Cortex of kidney (tissue), 1 donor: ENCODE measurements around the gene MEIKIN.
A peak's percentile ranks its signal among the peaks of the same experiment; 100 is the strongest.
"Not testable (repeated sequence)": the region's sequence is repeated elsewhere in the genome, so short reads cannot be mapped to it uniquely, and the experiment has no call there.

ENCODE experiments used
- DNase-seq: peaks from one replicate; lab custom pipeline; 2025; lab: John Stamatoyannopoulos, UW

The MEIKIN gene

DNA sequence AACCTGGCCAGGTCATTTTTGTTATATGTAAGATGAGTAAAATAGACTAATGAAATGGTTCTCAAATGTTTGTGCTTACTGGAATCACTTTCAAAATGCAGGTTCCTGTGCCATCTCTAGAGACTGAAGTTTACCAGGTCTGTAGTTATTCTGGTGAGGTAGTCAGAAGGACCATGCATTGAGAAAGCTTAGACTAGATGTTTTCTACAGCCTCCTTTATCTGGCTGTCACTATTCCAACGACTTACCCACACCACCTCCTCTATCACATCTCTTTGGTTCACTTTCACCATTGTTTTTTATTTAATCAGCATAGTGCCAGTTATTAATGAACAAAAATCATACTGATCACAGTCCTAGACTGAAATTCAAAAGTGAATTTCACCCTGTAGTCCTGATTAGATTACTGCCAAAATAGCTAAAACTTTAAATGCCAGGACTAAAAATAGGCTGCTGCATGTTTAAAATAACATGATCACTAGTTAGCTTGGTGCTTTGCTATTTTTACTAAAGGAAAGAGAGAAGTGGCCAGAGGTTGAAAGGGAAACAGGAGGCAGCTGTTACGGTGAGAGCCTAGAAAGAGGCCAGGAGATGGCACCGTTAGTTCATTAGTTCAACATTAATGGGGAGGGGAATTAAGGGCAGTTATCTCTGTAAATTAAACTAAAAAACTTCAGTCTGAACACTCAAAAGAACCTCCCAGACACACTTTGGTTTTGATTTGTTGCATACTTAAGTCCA, 134.8 kb downstream of the MEIKIN start:
- no peak for DNase-seq

DNA sequence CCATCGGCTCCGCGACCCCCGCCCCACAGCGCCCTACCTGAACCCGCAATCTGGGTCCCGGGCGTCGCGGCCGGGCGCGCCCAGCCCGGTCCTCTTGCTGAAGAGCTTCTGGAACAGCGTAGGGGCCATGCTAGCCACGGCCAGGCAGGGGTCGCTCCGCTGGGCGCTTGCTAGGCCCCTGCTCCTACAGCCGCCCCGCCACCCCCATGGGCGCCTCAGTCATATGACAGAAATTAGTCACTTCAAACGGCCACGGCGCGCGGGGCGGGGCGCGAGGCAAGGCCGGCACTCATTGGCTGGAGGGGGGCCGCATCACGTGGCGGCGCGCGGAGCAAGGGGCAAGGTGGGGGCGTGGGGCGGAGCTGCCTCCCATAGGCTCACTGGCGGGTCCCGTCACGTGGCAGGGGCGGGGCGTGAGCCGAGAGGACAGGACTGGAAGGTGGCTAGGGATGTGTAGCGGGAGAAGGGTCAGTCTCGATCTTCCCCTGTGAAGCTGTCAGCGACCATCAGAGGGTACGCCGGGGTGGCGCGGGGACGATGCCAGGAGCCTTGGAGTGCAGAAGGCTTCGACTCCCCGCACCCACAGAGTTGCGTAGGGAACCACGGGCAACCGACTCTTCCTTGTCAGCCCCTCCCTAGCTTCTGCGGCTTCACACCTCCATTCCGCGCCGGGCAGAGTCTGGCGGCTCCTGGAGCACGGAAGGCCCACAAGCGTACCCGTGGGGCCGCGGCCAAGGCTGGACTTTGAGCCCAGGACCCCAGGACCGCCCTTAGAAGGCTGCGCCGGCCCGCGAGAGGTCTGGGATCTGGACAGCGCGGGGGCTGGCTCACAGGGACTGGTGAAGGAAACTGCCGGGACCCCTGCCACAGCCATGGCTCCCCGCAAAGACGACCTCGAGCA, 148.4 kb downstream of the MEIKIN start, which contains the start of gene FNIP1:
FNIP1 (minus strand) TSS at position 225 of the 901 bp plus-strand sequence; CDS start at position 129, 96 bp downstream.
- DNase-seq: peak; percentile 67

DNA sequence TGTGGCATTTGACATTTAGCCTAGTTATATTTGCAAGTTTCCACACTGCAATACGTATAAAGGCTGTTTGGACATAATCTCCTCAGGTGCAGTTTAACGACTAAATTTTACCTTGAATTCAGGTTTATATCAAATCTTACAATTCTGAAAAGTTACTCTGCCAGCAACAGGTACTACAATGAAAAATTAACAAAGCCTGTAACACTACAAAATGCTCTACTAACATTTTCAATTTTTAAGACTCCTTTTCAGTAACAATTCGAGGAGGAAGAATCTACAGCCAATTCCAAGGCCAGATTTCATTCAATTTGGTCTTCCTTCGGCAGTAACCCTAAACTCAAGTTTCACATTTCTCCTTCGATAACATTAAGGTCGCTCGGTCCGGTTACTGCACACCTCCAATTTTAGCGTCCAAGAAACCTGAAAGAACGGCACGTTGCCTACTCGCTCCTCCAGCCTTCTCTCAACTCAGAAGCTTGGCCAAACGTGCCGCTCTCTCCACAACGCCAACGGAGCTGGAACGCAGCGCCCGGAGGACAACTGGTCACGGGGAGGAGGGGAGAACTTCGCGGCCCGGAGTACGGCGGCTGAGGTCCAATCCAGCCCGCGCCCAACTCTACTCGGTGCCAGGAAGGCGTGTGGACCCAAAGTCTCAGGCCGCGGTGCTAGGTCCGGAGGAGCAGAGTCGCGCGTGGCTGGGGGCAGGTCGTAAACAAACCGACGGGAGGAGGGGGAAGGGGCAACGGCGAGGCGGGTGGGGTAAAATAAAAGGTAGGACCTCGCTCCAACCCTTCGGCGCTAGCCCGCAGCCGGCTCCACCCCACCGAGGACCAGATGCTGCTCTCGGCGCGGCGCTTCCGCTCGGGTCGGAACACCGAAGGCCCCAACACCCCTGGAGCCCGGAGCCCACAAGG, 149.3 kb downstream of the MEIKIN start:
- no peak for DNase-seq

DNA sequence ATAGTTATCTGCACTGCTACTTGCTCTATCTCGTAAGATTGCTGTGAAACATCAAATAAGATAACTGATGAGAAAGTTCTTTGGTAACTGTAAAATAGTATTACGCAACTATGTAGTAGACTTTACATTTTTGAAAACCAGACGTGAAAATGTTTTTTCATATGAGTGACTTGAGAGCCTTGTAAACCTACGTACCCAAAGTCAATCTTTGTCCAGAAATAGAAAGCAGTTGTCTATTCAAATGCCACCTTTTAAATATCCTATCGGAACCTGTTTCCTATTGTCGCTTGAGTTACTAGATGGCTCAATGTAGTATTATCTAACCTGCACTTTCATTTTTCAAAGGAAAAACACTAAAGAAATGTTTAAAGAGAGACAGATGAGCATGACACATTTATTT, 150.2 kb downstream of the MEIKIN start:
- DNase-seq: no peak

DNA sequence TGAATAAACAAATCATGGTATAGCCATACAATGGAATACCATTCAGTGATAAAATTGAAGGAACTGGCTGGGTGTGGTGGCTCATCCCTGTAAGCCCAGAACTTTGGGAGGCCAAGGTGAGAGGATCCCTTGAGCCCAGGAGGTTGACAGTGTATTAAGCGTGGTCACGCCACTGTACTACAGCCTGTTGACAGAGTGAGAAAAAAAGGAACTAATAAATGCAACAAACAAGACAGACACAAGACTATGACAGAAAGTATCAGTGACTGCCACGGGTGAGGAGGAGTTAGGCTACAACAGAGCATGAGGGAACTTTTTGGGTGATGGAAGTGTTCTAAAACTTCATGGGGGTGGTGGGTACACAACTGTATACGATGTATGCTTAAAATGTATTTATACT, 150.9 kb downstream of the MEIKIN start:
- DNase-seq: no peak

DNA sequence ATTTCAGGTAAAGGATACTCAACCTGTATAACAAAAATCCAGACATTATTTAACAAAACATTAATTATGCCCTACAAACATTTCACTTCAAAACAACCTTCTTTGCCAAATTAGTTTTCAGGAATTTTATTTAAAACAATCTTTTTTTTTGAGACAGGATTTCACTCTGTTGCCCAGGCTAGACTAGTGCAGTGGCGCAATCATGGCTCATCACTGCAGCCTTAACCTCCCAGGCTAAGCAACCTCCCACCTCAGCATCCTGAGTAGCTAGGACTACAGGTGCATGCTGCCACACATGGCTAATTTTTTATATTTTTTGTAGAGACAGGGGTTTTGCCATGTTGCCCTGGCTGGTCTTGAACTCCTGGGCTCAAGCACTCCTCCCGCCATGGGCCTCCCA, 152.6 kb downstream of the MEIKIN start:
- DNase-seq: no peak

DNA sequence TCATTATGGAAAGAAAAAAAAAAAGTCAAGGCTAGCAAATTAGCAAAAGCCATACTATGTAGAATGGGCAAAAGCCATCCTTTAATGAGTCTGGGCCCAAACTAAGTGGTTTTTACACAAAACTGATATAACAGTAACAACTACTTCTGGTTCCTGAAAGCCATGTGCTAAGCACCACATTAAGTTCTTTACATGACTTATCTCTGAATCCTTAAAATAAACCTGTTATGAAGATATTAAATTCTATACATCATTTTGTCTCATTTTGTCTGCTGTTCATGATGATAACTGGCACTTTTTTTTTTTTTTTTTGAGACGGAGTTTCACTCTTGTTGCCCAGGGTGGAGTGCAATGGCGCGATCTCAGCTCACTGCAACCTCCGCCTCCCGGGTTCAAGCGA, 153.6 kb downstream of the MEIKIN start:
- DNase-seq: no peak

DNA sequence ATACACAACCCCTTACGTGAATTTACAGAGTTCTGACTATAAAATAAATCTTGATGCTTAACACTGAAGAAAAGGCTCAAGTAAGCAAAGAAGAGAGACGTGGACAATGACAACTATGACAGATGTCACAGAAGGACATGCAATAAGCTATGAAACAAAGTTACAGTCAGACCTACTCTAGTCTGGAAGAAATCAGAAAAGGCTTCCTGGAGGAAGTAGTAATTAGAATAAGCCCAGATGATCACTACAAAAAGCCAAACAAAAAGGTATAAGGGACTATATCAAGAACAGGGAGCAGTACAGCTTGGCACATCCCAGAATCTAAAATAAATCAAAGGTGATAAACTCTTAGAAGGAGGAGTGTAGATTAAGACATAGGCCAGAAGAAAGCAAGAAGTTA, 154.9 kb downstream of the MEIKIN start:
- no peak for DNase-seq

DNA sequence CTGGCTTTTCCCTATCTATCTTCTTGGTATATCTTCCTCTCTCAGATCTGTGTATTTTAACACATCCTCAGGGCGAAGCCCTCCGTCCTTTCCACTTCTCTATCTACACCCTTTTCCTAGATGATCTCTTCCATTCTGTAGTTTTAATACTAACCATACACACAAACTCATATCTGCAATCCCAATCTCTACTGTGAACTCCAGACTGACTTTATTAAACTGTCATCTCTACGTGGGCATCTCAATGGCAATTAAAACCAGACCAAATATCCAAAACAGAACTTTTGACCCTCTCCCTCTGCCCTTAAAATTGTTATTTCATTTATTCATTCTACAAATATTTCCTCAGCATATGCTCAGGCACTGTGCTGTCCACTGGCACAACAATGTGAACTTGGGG, 155.7 kb downstream of the MEIKIN start:
- DNase-seq: no peak

DNA sequence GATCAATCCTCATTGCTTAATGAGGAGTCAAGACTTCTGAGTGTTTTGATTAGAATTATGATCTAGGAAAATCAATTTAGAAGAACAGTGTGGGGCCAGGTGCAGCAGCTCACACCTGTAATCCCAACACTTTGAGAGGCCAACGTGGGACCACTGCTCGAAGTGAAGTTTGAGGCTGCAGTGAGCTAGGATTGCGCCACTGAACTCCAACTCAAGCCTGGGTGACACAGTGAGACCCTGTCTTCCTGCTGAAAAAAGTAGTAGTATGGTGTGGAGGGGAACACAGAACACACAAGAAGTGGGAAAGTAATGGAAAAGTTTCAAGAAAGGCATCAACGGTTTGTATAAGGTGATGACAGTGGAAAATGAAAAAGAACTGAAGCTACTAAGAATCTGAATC, 157.7 kb downstream of the MEIKIN start:
- DNase-seq: no peak

DNA sequence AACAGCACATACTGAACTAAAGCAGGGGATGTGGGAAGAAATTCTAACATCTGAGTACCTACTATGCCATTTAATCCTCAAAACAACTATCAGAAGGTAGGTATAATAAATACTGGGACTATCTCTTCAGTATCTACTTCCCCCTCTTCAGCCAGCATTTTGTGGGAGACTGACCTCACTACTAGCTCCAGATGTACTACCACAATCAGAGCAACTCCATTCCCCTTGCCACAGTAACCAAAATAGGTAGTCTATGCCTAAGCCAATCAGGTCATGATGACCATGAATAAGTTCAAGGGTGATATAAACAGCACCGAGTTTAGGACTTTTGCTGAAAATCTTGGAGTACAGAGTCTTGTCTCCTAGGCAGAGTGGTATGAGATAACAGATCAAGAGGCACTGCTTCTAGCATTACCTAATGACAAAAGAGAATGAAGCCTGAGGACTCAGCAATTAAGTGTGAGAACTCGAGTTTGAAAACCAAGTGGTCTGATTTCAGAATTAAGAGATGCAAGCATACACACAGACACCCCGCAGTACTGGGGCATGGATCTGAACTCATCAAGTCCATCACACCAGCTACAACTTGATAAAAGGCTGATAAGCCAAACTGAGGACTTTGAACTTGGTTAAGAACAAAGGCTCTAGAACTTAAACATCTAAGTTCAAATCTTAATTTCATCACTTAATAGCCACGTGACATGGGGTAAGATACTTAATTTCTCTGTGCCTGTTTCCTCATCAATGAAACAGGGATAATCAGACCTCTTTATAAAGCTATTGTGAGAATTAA, 158.4 kb downstream of the MEIKIN start:
- DNase-seq: no peak

DNA sequence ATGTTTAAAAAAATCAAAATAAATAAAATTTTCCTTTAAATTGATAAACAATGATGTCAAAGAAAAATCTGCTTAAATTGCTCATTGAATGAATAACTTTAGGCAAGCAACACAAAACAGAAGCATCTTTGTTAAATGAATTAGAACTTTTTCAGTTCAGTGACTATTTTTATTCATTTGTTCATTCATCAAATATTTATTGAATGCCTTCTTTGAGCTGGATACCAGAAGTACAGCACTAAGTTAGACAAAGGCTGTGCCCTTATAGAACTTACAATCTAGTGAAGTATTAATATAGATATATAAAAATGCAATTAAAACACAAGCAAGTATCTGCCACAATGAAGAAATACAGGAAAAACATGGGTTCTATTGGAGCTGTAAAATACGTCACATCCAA, 159.4 kb downstream of the MEIKIN start:
- DNase-seq: no peak

DNA sequence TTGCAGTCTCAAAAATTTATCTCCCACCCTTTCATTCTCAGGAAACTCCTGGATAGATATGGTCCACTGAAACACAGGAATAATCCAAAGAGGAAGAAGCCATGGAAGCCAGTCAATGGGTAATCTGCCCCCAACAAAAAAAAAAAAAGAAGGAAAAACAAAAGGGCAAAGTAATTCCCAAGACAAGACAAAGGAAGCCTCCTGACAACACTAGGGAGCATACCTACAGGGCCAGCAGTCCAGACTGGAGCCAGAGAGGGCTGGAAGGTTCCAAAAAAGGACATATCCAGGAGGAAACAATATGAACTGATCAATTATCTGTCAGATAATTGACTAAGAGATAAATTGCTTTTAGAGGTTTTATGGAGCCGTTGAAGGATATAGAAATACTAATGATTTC, 161.6 kb downstream of the MEIKIN start:
- no peak for DNase-seq

DNA sequence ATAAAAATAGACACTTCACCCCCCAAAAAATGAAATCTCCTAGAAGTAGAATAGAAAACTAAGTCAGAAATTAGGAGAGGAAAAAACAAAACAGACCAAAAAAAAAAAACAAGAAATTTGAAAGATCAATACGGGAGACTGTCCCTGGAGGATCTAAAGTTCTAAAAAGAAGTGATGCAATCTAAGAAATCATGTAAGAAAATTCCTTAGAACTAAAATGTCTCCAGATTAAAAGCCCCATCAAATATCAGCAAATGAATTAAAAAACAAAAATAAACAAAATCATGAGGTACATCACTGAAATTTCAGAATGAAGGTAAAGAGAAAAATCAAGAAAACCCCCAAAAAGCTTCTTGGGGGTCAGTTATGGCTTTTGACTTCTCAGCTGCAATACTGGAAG, 162.1 kb downstream of the MEIKIN start:
- DNase-seq: no peak

DNA sequence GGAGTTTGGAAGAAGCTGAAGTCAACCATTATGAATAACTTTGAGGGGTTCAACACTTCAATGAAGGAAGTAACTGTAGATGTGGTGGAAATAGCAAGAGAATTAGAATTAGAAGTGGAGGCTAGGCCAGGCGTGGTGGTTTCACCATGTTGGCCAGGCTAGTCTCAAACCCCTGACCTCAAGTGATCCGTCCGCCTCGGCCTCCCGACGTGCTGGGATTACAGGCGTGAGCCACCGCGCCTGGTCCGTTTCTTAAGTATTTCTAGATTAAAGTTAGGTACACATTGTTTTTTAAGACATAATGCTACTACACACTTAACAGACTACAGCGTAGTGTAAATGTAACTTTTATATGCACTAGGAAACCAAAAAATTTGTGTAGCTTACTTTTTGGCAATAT, 162.7 kb downstream of the MEIKIN start:
- DNase-seq: no peak

DNA sequence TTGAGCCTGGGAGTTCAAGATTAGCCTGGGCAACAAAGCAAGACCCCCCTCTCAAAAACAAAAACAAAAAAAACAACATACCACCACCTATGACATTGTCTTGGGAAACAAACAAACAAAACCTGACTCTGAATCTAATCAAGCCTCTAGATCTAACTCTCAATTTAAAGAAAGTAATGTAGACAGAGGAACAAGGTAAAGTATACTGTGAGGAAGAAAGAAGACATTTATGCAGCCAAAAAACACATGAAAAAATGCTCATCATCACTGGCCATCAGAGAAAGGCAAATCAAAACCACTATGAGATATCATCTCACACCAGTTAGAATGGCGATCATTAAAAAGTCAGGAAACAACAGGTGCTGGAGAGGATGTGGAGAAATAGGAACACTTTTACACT, 167.3 kb downstream of the MEIKIN start:
- not testable (repeated sequence) for DNase-seq

DNA sequence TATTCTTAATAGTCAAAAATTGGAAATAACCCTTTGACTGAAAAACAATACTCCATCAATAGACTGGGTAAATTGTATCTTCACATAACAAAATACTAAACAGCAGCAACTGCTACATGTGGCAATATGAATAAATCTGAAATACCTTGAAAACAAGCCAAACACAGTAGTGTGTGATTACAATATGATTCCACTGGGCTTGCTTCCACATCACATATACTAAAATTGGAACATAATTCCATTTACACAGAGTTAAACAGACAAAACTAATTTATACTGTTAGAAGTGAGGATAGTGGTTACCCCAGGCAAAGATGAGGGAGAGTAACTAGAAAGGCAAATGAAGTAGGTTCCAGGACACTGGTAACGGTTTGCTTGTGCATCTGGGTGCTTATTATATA, 169.0 kb downstream of the MEIKIN start:
- no peak for DNase-seq

DNA sequence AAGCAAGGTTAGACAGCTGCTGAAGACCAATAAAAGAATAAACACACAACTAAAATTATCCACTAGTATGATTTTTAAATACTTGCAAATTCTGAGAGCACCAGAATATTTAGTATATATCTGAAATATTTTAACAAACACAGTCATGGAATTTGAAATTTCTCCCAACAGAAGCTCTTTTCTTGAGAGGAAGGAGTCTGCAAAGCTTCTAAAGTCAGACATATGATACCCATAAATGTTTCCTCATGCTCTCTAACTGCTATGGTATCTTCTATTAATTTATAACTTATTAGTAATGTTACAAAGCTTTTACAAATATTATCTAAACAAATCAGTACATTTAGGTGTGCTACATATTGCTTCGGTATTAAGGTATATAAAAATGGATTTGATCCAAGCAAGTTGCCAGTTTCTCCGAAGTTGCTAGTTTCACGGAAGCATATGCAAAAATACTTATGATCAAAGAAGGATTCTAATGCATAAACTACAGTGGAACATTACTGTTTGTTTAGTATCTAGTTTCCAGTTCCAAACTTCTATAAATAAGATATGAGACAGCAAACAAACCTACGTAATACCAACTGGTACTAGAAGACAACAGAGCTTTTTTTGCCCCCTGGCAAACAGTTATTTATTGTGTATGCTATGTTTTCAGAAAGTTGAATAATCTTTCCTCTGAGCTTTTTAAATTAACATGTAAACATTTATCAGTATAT, 170.7 kb downstream of the MEIKIN start:
- DNase-seq: no peak

DNA sequence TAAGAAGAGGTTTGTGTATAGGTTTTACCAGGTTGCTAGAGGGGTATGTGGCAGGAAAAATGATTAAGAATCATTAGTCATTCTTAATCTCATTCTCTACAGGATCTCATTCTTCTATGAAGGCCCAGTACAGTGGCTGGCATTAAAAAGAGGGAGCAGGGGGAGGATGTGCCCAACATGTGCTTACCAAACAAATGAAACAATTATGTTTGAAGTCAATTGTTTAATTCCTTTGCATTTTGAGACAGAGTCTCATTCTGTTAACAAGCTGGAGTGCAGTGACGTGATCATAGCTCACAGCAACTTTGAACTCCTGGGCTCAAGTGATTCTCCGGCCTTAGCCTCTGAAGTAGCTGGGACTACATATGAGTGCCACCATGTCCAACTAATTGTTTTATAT, 171.7 kb downstream of the MEIKIN start:
- DNase-seq: no peak

DNA sequence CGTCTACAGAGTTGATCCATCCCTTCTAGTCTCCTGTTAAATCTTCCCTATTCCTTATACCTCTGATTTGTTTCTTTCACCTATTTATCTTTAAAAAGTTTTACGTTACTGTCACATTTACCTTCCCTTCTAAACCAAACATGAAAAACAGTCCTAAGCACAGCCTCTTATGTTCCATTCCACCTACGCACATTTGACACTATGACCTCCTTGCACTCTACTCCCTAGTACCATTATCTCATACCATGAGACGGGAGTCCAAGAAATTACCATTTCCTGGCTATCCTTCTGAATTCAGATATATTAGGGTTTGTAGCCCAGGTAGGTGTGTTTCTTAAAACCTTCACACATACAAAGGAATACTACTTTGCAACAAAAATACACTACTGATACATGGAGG, 173.8 kb downstream of the MEIKIN start:
- DNase-seq: no peak

DNA sequence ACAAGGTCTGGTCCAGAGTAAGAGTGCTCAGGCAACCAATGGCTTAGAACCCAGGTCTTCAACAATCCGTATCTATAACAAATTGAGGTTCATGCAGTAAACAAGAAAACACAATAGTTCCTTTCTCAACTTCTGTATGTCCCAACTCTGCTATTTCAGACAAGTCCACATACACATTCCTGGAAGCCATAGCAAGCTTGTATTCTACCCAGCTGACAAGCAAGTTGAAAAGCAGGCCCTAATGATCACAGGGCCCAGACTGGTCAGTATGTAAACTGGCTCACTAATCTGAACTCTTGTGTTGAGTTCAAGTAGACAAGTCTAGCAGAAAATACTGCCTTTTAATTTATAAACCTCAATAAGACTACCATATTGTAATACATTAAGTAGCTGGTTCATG, 175.5 kb downstream of the MEIKIN start:
- DNase-seq: no peak
